Panc1 (cell line): ENCODE results near the gene SEC61B. TPM values are rescaled to one million over a fixed set of nuclear protein-coding genes. Genes with fewer than 3 reads are reported as not detected.

Source experiments
- ATAC-seq: fragments of 200-7000 bp; cut with Tn5 transposase; 2 replicates; pipeline ENCODE4 v1.9.1; 2020; ENCODE audit warnings: mild to moderate bottlenecking, moderate library complexity
- BruUV-seq: library from RNA; stranded (reverse); fragments of 400-500 nt; replicated peaks from 2 replicates; lab custom pipeline; 2021; lab: Mats Ljungman, UMichigan
- CTCF ChIA-PET: fragments of 300-600 bp; sonication (Branson Sonifier 250); formaldehyde crosslinking; loops from one replicate; lab custom pipeline; 2022; ENCODE audit warnings: antibody characterized with exemption; lab: Charles Lee
- POLR2A ChIA-PET: fragments of 300-600 bp; sonication (Branson Sonifier 250); formaldehyde crosslinking; loops from one replicate; lab custom pipeline; 2022; ENCODE audit warnings: antibody characterized with exemption; lab: Charles Lee
- DNase-seq: peaks from one replicate; pipeline ENCODE4 v3.0.0-alpha.2; 2010; ENCODE audit warnings: low read depth, low spot score
- H3K27ac ChIP-seq: 2 replicates; pipeline ENCODE4 v1.5.1; 2011; ENCODE audit warnings: mild to moderate bottlenecking, low read length, inconsistent platforms
- H3K27me3 ChIP-seq: fragments of 200-500 bp; sonication (Bioruptor generic); 2 replicates; pipeline ENCODE4 v1.6.0; 2014; ENCODE audit warnings: low read length, inconsistent platforms; ENCODE audit not compliant: control insufficient read depth, insufficient read depth
- H3K36me3 ChIP-seq: fragments of 200-500 bp; sonication (Bioruptor generic); 2 replicates; pipeline ENCODE4 v1.5.1; 2014; ENCODE audit warnings: inconsistent platforms, mild to moderate bottlenecking, low read length, moderate library complexity; ENCODE audit not compliant: control insufficient read depth, insufficient read depth
- H3K4me1 ChIP-seq: 2 replicates; pipeline ENCODE4 v1.5.1; 2011; ENCODE audit warnings: inconsistent platforms, mild to moderate bottlenecking, low read length, moderate library complexity; ENCODE audit not compliant: control insufficient read depth, insufficient read depth
- H3K4me3 ChIP-seq, 2 experiments: 2 replicates each; pipeline ENCODE4 v1.5.1; 2011 to 2012; ENCODE audit warnings: low read depth in 2 of 2, low read length in 2 of 2, mild to moderate bottlenecking in 2 of 2, inconsistent platforms in 1 of 2, moderate library complexity in 1 of 2
- H3K9me3 ChIP-seq: fragments of 200-500 bp; sonication (Bioruptor generic); 2 replicates; pipeline ENCODE4 v1.5.1; 2014; ENCODE audit warnings: low read depth, mild to moderate bottlenecking, inconsistent platforms, low read length, moderate library complexity; ENCODE audit not compliant: control insufficient read depth, insufficient read depth
- POLR2AphosphoS5 ChIP-seq: IDR thresholded peaks from 2 replicates; pipeline ENCODE4 v1.6.1; 2012; ENCODE audit warnings: mild to moderate bottlenecking, low read depth, low read length, moderate library complexity
- SIN3A ChIP-seq: IDR thresholded peaks from 2 replicates; pipeline ENCODE4 v1.6.1; 2012; ENCODE audit warnings: low read depth, mild to moderate bottlenecking, low read length, moderate library complexity, borderline replicate concordance; ENCODE audit not compliant: insufficient read depth
- TCF7L2 ChIP-seq: IDR thresholded peaks from 2 replicates; pipeline ENCODE4 v1.6.1; 2011; ENCODE audit warnings: mild to moderate bottlenecking, low read depth, low read length, inconsistent platforms
- in situ Hi-C: cut with HindIII; loops from 2 replicates; pipeline ENCODE4 v1.10.0; 2016; ENCODE audit warnings: low sequenced_read_pairs, low pct_unique_long_range_greater_than_20kb
- intact Hi-C: fragments of 100-400 bp; cut with micrococcal nuclease; formaldehyde crosslinking; loops from one replicate; pipeline ENCODE4 v1.10.0; 2022; ENCODE audit not compliant: unreplicated experiment
- total RNA-seq: library from RNA; stranded (reverse); gene quantifications from one replicate; pipeline ENCODE4 v1.2.1, GENCODE V29; 2021; ENCODE audit not compliant: unreplicated experiment
- TF ChIP-seq, protein P1 (sequence below): fragments of 450-650 bp; IDR thresholded peaks from 2 replicates; pipeline ENCODE4 v1.5.1; 2017; ENCODE audit warnings: mild to moderate bottlenecking
- TF ChIP-seq, protein P2 (sequence below), 2 experiments: IDR thresholded peaks; 2 replicates each; pipeline ENCODE4 v1.6.1; 2011 to 2012; ENCODE audit warnings: low read depth in 2 of 2, control low read depth in 1 of 2, low read length in 1 of 2, mild to moderate bottlenecking in 1 of 2, moderate library complexity in 1 of 2; ENCODE audit not compliant: insufficient read depth in 1 of 2

Gene SEC61B
- total RNA-seq, 1 experiment from 2014 or later, result 90.4 TPM

DNA sequence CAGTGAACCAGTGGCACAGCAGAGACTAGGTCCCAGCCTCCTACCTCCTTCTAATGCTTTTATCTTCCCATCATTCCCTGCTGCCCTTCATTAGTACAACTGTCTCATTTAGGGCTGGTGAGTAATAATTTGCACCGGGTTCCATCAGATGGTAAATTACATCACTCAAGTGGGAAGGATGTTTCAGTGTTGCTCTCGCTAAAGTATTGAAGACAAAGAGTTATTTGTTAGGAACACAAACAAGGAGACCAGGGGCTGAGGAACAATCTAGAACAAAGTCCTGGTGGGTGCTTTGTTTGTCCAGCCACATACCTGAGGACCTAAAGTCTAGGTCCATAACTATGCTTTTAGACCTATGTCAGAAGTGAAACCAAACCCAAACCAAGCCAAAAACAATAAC, 52.4 kb downstream of the SEC61B start:
- ATAC-seq, result no peak

More for the DNA sequence above, 52.4 kb downstream of the SEC61B start:
- Histone ChIP-seq H3K27me3 (no peaks in the 10 kb centered on the region; the same call in 1 of the 2 replicates), H3K27ac (no peak overlapping the region), H3K4me3 (no peak overlapping the region), H3K36me3 (no peaks in the 10 kb centered on the region), H3K4me1 (no peaks in the 10 kb centered on the region), H3K9me3 (no peaks in the 10 kb centered on the region)
- in situ Hi-C loops, result no loop called here
- TF ChIP-seq, protein P1, sequence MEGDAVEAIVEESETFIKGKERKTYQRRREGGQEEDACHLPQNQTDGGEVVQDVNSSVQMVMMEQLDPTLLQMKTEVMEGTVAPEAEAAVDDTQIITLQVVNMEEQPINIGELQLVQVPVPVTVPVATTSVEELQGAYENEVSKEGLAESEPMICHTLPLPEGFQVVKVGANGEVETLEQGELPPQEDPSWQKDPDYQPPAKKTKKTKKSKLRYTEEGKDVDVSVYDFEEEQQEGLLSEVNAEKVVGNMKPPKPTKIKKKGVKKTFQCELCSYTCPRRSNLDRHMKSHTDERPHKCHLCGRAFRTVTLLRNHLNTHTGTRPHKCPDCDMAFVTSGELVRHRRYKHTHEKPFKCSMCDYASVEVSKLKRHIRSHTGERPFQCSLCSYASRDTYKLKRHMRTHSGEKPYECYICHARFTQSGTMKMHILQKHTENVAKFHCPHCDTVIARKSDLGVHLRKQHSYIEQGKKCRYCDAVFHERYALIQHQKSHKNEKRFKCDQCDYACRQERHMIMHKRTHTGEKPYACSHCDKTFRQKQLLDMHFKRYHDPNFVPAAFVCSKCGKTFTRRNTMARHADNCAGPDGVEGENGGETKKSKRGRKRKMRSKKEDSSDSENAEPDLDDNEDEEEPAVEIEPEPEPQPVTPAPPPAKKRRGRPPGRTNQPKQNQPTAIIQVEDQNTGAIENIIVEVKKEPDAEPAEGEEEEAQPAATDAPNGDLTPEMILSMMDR, result no peak
- TF ChIP-seq, protein P2, sequence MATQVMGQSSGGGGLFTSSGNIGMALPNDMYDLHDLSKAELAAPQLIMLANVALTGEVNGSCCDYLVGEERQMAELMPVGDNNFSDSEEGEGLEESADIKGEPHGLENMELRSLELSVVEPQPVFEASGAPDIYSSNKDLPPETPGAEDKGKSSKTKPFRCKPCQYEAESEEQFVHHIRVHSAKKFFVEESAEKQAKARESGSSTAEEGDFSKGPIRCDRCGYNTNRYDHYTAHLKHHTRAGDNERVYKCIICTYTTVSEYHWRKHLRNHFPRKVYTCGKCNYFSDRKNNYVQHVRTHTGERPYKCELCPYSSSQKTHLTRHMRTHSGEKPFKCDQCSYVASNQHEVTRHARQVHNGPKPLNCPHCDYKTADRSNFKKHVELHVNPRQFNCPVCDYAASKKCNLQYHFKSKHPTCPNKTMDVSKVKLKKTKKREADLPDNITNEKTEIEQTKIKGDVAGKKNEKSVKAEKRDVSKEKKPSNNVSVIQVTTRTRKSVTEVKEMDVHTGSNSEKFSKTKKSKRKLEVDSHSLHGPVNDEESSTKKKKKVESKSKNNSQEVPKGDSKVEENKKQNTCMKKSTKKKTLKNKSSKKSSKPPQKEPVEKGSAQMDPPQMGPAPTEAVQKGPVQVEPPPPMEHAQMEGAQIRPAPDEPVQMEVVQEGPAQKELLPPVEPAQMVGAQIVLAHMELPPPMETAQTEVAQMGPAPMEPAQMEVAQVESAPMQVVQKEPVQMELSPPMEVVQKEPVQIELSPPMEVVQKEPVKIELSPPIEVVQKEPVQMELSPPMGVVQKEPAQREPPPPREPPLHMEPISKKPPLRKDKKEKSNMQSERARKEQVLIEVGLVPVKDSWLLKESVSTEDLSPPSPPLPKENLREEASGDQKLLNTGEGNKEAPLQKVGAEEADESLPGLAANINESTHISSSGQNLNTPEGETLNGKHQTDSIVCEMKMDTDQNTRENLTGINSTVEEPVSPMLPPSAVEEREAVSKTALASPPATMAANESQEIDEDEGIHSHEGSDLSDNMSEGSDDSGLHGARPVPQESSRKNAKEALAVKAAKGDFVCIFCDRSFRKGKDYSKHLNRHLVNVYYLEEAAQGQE (IDR thresholded peaks at IDR 0.05; ENCODE audit: insufficient read depth in 1 of 2, low read depth in 2 of 2, low read length in 1 of 2), result no peak
- TF ChIP-seq TCF7L2 (no peak), POLR2AphosphoS5 (no peak), SIN3A (no peak)
- CTCF ChIA-PET, result no interaction called here
- POLR2A ChIA-PET, result no interaction called here
- no TSS peak for BruUV-seq
- no peak for DNase-seq
- intact Hi-C loops, result no loop called here

Other genes with a start within 250 kb of the SEC61B start
- gene TGFBR1, start 117.2 kb upstream of the SEC61B start, total RNA-seq, result 22.2 TPM
- 20.8 TPM for gene ALG2, start 340 bp upstream of the SEC61B start, total RNA-seq